ENCODE measurements around the gene ACER3.

DNA sequence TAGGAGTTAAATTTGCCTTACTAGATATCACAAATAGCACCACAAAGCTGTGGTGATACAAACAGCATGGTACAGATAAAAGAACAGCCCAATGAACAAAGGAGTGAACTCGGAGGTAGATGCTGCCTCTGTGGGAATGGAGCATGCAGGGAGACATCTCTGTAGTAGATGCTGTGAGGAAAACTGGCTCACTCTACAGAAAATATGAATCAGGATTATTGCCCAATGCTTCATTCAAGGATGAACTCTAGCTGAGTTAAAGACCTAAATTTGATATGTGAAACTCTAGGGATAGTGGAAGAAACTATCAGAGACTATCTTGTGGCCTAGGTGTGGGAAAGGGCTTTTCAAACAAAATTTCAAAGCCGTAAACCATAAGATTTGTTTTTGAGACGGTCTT lies 190.8 kb downstream of the ACER3 start:
- TF ChIP-seq CTCF (IDR thresholded peaks at IDR 0.05; ENCODE audit: poor library complexity, severe bottlenecking) = no peak
- TF ChIP-seq EP300 (conservative IDR thresholded peaks at IDR 0.05; ENCODE audit: poor library complexity, severe bottlenecking) = no peak
- no peak for TF ChIP-seq RAD21 (conservative IDR thresholded peaks at IDR 0.05)
